A673 (cell line): ENCODE results near the gene RAB11FIP3. TPM values are rescaled to one million over a fixed set of nuclear protein-coding genes. Genes with fewer than 3 reads are reported as not detected.

Experiments used
- BruUV-seq: library from RNA; stranded (reverse); fragments of 400-500 nt; replicated peaks from 2 replicates; lab custom pipeline; 2021; lab: Mats Ljungman, UMichigan
- CTCF ChIA-PET: fragments of 300-600 bp; sonication (Branson Sonifier 250); formaldehyde crosslinking; loops from one replicate; lab custom pipeline; 2022; ENCODE audit warnings: antibody characterized with exemption; lab: Charles Lee
- POLR2A ChIA-PET: fragments of 300-600 bp; sonication (Branson Sonifier 250); formaldehyde crosslinking; loops from one replicate; lab custom pipeline; 2022; ENCODE audit warnings: antibody characterized with exemption; ENCODE audit not compliant: low non-redundant PET; lab: Charles Lee
- DNase-seq: peaks from one replicate; pipeline ENCODE4 v3.0.0-alpha.2; 2015; ENCODE audit warnings: low spot score
- H3K27ac ChIP-seq: fragments of 200-600 bp; sonication (generic); 2 replicates; pipeline ENCODE4 v1.5.1; 2016; ENCODE audit warnings: mixed run types, low read depth, mild to moderate bottlenecking, mixed read lengths, antibody characterized with exemption, low read length; ENCODE audit not compliant: poor library complexity, severe bottlenecking
- H3K27me3 ChIP-seq: fragments of 200-600 bp; sonication (generic); replicated peaks from 2 replicates; pipeline ENCODE4 v1.6.1; 2017; ENCODE audit warnings: mixed run types, low read depth, mild to moderate bottlenecking, mixed read lengths, antibody characterized with exemption, low read length; ENCODE audit not compliant: insufficient read depth, poor library complexity
- H3K36me3 ChIP-seq: fragments of 200-600 bp; sonication (generic); 2 replicates; pipeline ENCODE4 v1.6.1; 2016; ENCODE audit warnings: mixed run types, mild to moderate bottlenecking, mixed read lengths, antibody characterized with exemption, low read length; ENCODE audit not compliant: insufficient read depth, poor library complexity, severe bottlenecking
- H3K4me1 ChIP-seq: fragments of 200-600 bp; sonication (generic); 2 replicates; pipeline ENCODE4 v1.6.1; 2017; ENCODE audit warnings: mixed run types, mild to moderate bottlenecking, mixed read lengths, antibody characterized with exemption, low read length; ENCODE audit not compliant: insufficient read depth, poor library complexity, severe bottlenecking
- H3K4me3 ChIP-seq: fragments of 200-600 bp; sonication (generic); 2 replicates; pipeline ENCODE4 v1.5.1; 2016; ENCODE audit warnings: low read depth, mixed run types, mild to moderate bottlenecking, mixed read lengths, low read length; ENCODE audit not compliant: poor library complexity, severe bottlenecking
- H3K9me3 ChIP-seq: fragments of 200-600 bp; sonication (generic); 2 replicates; pipeline ENCODE4 v1.6.1; 2016; ENCODE audit warnings: mixed run types, low read depth, mild to moderate bottlenecking, mixed read lengths, antibody characterized with exemption, low read length; ENCODE audit not compliant: poor library complexity, severe bottlenecking
- CTCF ChIP-seq: fragments of 300-800, 200-600 bp; sonication (generic); conservative IDR thresholded peaks from 2 replicates; pipeline ENCODE4 v1.5.1; 2017; ENCODE audit warnings: low read depth, mild to moderate bottlenecking, antibody characterized with exemption, low read length, moderate library complexity, mixed read lengths
- EZH2 ChIP-seq: fragments of 200-600 bp; sonication (generic); IDR thresholded peaks from 2 replicates; pipeline ENCODE4 v1.6.1; 2017; ENCODE audit warnings: borderline replicate concordance, low read depth, mild to moderate bottlenecking, mixed read lengths, antibody characterized with exemption, low read length; ENCODE audit not compliant: poor library complexity, severe bottlenecking
- intact Hi-C: fragments of 100-400 bp; cut with micrococcal nuclease; formaldehyde crosslinking; loops from one replicate; pipeline ENCODE4 v1.10.0; 2022; ENCODE audit not compliant: unreplicated experiment
- total RNA-seq: library from RNA; stranded (reverse); gene quantifications from 2 replicates; pipeline ENCODE4 v1.2.3, GENCODE V29; 2021

RAB11FIP3 gene
- total RNA-seq, 1 experiment from 2014 or later, result 44.8 TPM

GRCh38 chr16:526181-527014, 100.9 kb downstream of the RAB11FIP3 start:
- H3K4me1 ChIP-seq, result peaks cover 7% of the 10 kb centered on the region
- no peaks in the 10 kb centered on the region for H3K9me3 ChIP-seq
- intact Hi-C loops, result loop anchor here (5.0 kb wide), 1 partner anchor 124 kb away; the partner anchor contains the start of gene DECR2
- TSS peak; percentile 52 for BruUV-seq
- TF ChIP-seq CTCF (no peak), EZH2 (no peak)
- ChIA-PET POLR2A (interaction anchor here (0.6 to 1.5 kb wide), 2 partner anchors 124 to 304 kb away, joined by 4 to 11 read pairs; partner anchors contain the start of gene DECR2), CTCF (no interaction called here)
- peak; percentile 43 for DNase-seq
- peak overlapping the region; percentile 98 for H3K27ac ChIP-seq
- no peaks in the 10 kb centered on the region for H3K27me3 ChIP-seq
- H3K36me3 ChIP-seq, result peaks cover 4% of the 10 kb centered on the region
- peak overlapping the region; percentile 96 for H3K4me3 ChIP-seq

- Histone ChIP-seq H3K36me3 (peaks cover 4% of the 10 kb centered on the region), H3K27me3 (no peaks in the 10 kb centered on the region), H3K4me1 (peaks cover 7% of the 10 kb centered on the region), H3K4me3 (peak within 1 kb of the TSS; percentile 96), H3K27ac (peak within 1 kb of the TSS; percentile 98), H3K9me3 (no peaks in the 10 kb centered on the region)
- ChIA-PET CTCF (interaction anchor here (0.5 kb wide), 1 partner anchor 327 kb away, joined by 4 read pairs; no protein-coding TSS in a partner anchor), POLR2A (interaction anchor here (0.6 to 1.5 kb wide), 2 partner anchors 125 to 305 kb away, joined by 4 to 11 read pairs; partner anchors contain the start of gene DECR2)
- intact Hi-C loops, result loop anchor here (5.0 kb wide), 1 partner anchor 125 kb away; the partner anchor contains the start of gene DECR2
- BruUV-seq, result no TSS peak
- DNase-seq, result peak; percentile 93
- TF ChIP-seq CTCF (no peak), EZH2 (no peak)
Observed at GRCh38 chr16:527015-527903, 101.8 kb downstream of the RAB11FIP3 start, which contains the start of gene CAPN15. Gene CAPN15 (plus strand): TSS chr16:527712. CDS start chr16:546839, 19,127 bp downstream.
